ENCODE measurements around the gene PCDH9.

DNA sequence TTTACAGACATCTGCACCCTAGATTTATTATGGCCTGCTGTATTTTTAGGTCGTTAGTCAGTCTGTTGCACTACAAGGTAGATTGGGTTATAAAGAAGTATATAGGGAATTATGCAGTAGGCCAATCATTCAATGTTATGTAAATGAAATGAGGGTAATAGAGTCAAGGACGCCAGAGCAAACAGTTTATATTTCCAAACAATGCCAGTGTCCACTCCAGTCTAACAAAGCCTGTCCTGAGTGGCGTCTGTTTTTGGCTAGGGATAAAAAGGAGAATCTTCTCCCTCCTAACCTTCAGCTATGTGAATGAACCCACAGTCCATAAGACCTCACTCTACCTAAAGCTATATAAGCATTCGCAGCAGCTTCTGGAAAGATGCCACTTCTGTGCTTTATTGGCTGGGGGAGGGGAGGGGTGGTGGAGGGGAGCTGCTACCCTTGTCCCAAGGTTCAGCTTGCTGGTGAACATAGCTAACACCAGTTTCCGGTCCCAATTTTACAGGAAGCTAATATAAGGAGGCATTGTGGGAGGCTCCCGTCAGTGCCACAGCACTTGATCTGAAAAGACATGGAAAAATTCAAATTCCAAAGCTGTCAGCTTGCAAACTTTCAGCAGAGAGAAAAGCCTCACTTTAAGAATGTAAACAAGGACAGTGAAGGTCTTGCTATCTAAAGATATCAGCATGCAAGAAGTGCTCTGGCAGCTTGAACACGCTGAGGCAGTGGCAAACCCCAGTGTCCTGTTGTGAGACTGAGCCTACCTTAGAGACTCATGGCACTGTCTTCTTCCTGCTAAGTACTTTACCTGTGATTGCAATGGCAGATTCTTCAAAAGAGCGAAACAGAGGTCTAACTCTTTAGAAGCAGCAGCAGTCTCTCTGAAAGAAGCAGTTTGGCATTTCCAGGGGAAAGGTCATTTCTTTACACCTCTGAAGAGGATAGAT lies 369.9 kb downstream of the PCDH9 start:
- TF ChIP-seq, protein P1, sequence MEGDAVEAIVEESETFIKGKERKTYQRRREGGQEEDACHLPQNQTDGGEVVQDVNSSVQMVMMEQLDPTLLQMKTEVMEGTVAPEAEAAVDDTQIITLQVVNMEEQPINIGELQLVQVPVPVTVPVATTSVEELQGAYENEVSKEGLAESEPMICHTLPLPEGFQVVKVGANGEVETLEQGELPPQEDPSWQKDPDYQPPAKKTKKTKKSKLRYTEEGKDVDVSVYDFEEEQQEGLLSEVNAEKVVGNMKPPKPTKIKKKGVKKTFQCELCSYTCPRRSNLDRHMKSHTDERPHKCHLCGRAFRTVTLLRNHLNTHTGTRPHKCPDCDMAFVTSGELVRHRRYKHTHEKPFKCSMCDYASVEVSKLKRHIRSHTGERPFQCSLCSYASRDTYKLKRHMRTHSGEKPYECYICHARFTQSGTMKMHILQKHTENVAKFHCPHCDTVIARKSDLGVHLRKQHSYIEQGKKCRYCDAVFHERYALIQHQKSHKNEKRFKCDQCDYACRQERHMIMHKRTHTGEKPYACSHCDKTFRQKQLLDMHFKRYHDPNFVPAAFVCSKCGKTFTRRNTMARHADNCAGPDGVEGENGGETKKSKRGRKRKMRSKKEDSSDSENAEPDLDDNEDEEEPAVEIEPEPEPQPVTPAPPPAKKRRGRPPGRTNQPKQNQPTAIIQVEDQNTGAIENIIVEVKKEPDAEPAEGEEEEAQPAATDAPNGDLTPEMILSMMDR (IDR thresholded peaks at IDR 0.05): no peak
- no peak for TF ChIP-seq POLR2A (IDR thresholded peaks at IDR 0.05)
